K562 (cell line): ENCODE results near the gene TET2. TPM values are rescaled to one million over a fixed set of nuclear protein-coding genes. Genes with fewer than 3 reads are reported as not detected.

Experiments used
- ATAC-seq: fragments of 200-7000 bp; cut with Tn5 transposase; 3 replicates; pipeline ENCODE4 v1.9.1; 2020; ENCODE audit warnings: moderate library complexity
- BruUV-seq: library from RNA; stranded (reverse); fragments of 400-500 nt; replicated peaks from 2 replicates; lab custom pipeline; 2021; lab: Mats Ljungman, UMichigan
- CTCF ChIA-PET: fragments of 300-600 bp; formaldehyde crosslinking; extraction: SDS; loops from one replicate; lab custom pipeline; 2021; ENCODE audit warnings: low intra/inter-chr PET ratio; lab: Yijun Ruan, JAX
- POLR2A ChIA-PET: fragments of 300-600, 350-650 bp; sonication (Branson Sonifier 250); formaldehyde crosslinking; extraction: SDS; loops from one replicate; lab custom pipeline; 2021; ENCODE audit warnings: antibody characterized with exemption, inconsistent platforms; lab: Yijun Ruan, JAX
- DNase-seq, 4 experiments: peaks; one replicate each; pipeline versions ENCODE4 v3.0.0 to v3.0.0-alpha.2; 2011 to 2018; ENCODE audit warnings: low spot score in 3 of 4, mixed read lengths in 3 of 4; ENCODE audit errors: extremely low read depth in 1 of 4
- FAIRE-seq: peaks from 2 replicates; lab custom pipeline; 2011; peaks lifted over from hg19 to GRCh38; lab: Jason Lieb, UNC
- H2AFZ ChIP-seq: 2 replicates; pipeline ENCODE4 v1.6.0; 2011; ENCODE audit warnings: low read depth, low read length, control low read depth, inconsistent platforms
- H3K27ac ChIP-seq: fragments of 200-600 bp; 3 replicates; pipeline ENCODE4 v1.8.0; 2011; ENCODE audit warnings: low read depth, mild to moderate bottlenecking, control low read depth, inconsistent platforms, low read length, moderate library complexity, mixed read lengths; ENCODE audit errors: extremely low read depth
- H3K27me3 ChIP-seq, 2 experiments: fragments of 300-600 bp in 1 of 2; 2 replicates in 1 of 2; 3 replicates in 1 of 2; pipeline versions ENCODE4 v1.6.0 to v1.8.0; 2011; ENCODE audit warnings: inconsistent platforms in 2 of 2, low read length in 2 of 2, mild to moderate bottlenecking in 1 of 2, mixed read lengths in 1 of 2, moderate library complexity in 1 of 2; ENCODE audit not compliant: control insufficient read depth in 2 of 2, insufficient read depth in 2 of 2
- H3K36me3 ChIP-seq: fragments of 300-600 bp; 3 replicates; pipeline ENCODE4 v1.8.0; 2011; ENCODE audit warnings: mild to moderate bottlenecking, low read length, inconsistent platforms; ENCODE audit not compliant: control insufficient read depth, insufficient read depth
- H3K4me1 ChIP-seq, 2 experiments: fragments of 200-600 bp in 1 of 2; replicated peaks in 1 of 2; 2 replicates in 1 of 2; 3 replicates in 1 of 2; pipeline versions ENCODE4 v1.5.1 to v1.8.0; 2011; ENCODE audit warnings: inconsistent platforms in 2 of 2, low read length in 2 of 2, mild to moderate bottlenecking in 1 of 2, mixed read lengths in 1 of 2, moderate library complexity in 1 of 2; ENCODE audit not compliant: control insufficient read depth in 2 of 2, insufficient read depth in 2 of 2
- H3K4me2 ChIP-seq: 2 replicates; pipeline ENCODE4 v1.6.1; 2011; ENCODE audit warnings: low read length, control low read depth, inconsistent platforms, mixed read lengths; ENCODE audit not compliant: insufficient read depth
- H3K4me3 ChIP-seq: fragments of 200-600 bp; sonication (generic), shearing (Covaris generic); 2 replicates; pipeline ENCODE4 v1.5.1; 2016; ENCODE audit warnings: control low read depth, inconsistent platforms
- H3K79me2 ChIP-seq: fragments of 200-600 bp; 3 replicates; pipeline ENCODE4 v1.8.0; 2011; ENCODE audit warnings: low read length, inconsistent platforms; ENCODE audit not compliant: control insufficient read depth, insufficient read depth
- H3K9ac ChIP-seq, 2 experiments: 2 replicates each; pipeline versions ENCODE4 v1.6.0 to v1.6.1; 2011; ENCODE audit warnings: low read depth in 2 of 2, low read length in 2 of 2, control low read depth in 1 of 2, inconsistent platforms in 1 of 2, mild to moderate bottlenecking in 1 of 2, mixed read lengths in 1 of 2; ENCODE audit not compliant: insufficient read depth in 1 of 2
- H3K9me1 ChIP-seq: one replicate; pipeline ENCODE4 v1.6.0; 2011; ENCODE audit warnings: inconsistent platforms, mild to moderate bottlenecking, low read length, moderate library complexity; ENCODE audit not compliant: control insufficient read depth, insufficient read depth
- H3K9me3 ChIP-seq: replicated peaks from 2 replicates; pipeline ENCODE4 v1.5.1; 2011; ENCODE audit warnings: low read depth, low read length, inconsistent platforms; ENCODE audit not compliant: control insufficient read depth, insufficient read depth
- H4K20me1 ChIP-seq: replicated peaks from 2 replicates; pipeline ENCODE4 v1.6.1; 2011; ENCODE audit warnings: low read length, inconsistent platforms, mixed read lengths; ENCODE audit not compliant: control insufficient read depth, insufficient read depth
- PRPF4 ChIP-seq: fragments of 200-400 bp; formaldehyde crosslinking; IDR thresholded peaks from one replicate; pipeline ENCODE4 v1.6.1; 2017; ENCODE audit warnings: low read length, low read depth, mild to moderate bottlenecking; ENCODE audit not compliant: insufficient read depth, poor library complexity, severe bottlenecking
- RFX7 ChIP-seq: fragments of 250-450 bp; sonication (Bioruptor Pico); IDR thresholded peaks from 2 replicates; pipeline ENCODE4 v1.5.1; 2021; ENCODE audit warnings: mild to moderate bottlenecking
- TCFL5 ChIP-seq: fragments of 250-450 bp; sonication (Bioruptor Pico); conservative IDR thresholded peaks from 2 replicates; pipeline ENCODE4 v1.6.1; 2021; ENCODE audit warnings: mild to moderate bottlenecking, moderate library complexity, matching md5 sums
- ZKSCAN3 ChIP-seq: fragments of 250-450 bp; sonication (Bioruptor Pico); IDR thresholded peaks from 2 replicates; pipeline ENCODE4 v1.4.0; 2020
- ZNF311 ChIP-seq: fragments of 250-450 bp; sonication (Bioruptor Pico); IDR thresholded peaks from 2 replicates; pipeline ENCODE4 v1.4.0; 2020; ENCODE audit warnings: mild to moderate bottlenecking, moderate library complexity
- WGBS: fragments of 100-300 bp; shearing (Covaris generic); methylation state at CpG from one replicate; pipeline ENCODE4 v1.1.6; 2016; ENCODE audit warnings: low coverage, mixed read lengths; ENCODE audit not compliant: insufficient coverage; ENCODE audit errors: missing lambda C conversion rate; 5-methylcytosine and 5-hydroxymethylcytosine counted together
- in situ Hi-C: fragments of 300-500 bp; cut with MboI; formaldehyde crosslinking; loops from 4 replicates; pipeline ENCODE4 v1.15.0; 2018; ENCODE audit warnings: inconsistent platforms, mixed read lengths
- intact Hi-C: fragments of 100-400 bp; cut with micrococcal nuclease; formaldehyde crosslinking; loops from 2 replicates; pipeline ENCODE4 v1.14.2; 2022
- polyA plus RNA-seq, 8 experiments: library from polyadenylated mRNA; depleted of rRNA in 4 of 8; stranded (reverse) in 5 of 8; unstranded in 3 of 8; fragments of >200 nt; fragmentation: Nextera tagmentation in 2 of 8; fragmentation: Illumina TruSeq in 1 of 8; extraction: Ambion mirVana in 2 of 8; extraction: Trizol in 1 of 8; gene quantifications; 2 replicates each; pipeline versions ENCODE4 v1.2.1 to v1.2.3, GENCODE V29; 2011 to 2014; ENCODE audit warnings: inconsistent platforms in 1 of 8, missing spikeins in 1 of 8
- total RNA-seq, 7 experiments: library from RNA; depleted of rRNA in 6 of 7; stranded (reverse); fragments of >200 nt in 6 of 7; fragmentation: Illumina TruSeq in 2 of 7; extraction: Trizol in 2 of 7; gene quantifications; 2 replicates each; pipeline versions ENCODE4 v1.2.1 to v1.2.3, GENCODE V29; 2011 to 2021; ENCODE audit warnings: low replicate concordance in 1 of 7
- TF ChIP-seq, protein P1 (sequence below): fragments of 250-450 bp; sonication (Bioruptor Pico); IDR thresholded peaks from 2 replicates; pipeline ENCODE4 v1.8.0; 2021; ENCODE audit warnings: mild to moderate bottlenecking, moderate library complexity
- TF ChIP-seq, protein P2 (sequence below): IDR thresholded peaks from 2 replicates; pipeline ENCODE4 v1.6.1; 2012; ENCODE audit warnings: low read depth, low read length, improper control_type of control experiment, borderline replicate concordance

TET2 gene
- total and polyA plus RNA-seq, 9 of the 15 experiments (the other 6 are each of a cell fraction or from before 2014, with no cell fraction given): 0.80 to 11.1 (median 4.9) TPM

DNA sequence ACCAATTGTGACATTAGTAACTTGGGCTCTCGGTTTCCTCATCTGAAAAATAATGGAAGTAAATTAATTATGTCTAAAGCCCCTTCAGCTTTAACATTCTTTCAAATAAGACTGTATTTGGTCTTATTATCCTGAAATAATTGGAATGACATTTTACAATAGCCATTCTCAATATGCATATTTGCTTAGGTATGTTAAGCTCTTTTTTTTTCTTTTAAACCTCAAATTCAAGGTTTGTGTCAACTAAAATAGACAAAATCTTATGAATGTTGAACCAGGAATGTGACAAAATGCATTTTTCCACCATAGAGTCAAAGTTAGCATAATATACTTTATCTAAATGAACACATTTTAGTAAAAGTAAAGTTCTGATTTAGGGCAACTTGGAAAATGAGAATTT lies 34.4 kb upstream of the TET2 start:
- H3K27me3 ChIP-seq: no peaks in the 10 kb centered on the region
- POLR2A ChIA-PET: no interaction called here
- no peaks in the 10 kb centered on the region for H4K20me1 ChIP-seq
- BruUV-seq: no TSS peak
- H3K27ac ChIP-seq: no peak overlapping the region
- TF ChIP-seq ZKSCAN3 (CRISPR knock-in tag) (no peak), PRPF4 (no peak), RFX7 (no peak), ZNF311 (no peak), TCFL5 (CRISPR knock-in tag) (no peak)
- TF ChIP-seq, protein P1, sequence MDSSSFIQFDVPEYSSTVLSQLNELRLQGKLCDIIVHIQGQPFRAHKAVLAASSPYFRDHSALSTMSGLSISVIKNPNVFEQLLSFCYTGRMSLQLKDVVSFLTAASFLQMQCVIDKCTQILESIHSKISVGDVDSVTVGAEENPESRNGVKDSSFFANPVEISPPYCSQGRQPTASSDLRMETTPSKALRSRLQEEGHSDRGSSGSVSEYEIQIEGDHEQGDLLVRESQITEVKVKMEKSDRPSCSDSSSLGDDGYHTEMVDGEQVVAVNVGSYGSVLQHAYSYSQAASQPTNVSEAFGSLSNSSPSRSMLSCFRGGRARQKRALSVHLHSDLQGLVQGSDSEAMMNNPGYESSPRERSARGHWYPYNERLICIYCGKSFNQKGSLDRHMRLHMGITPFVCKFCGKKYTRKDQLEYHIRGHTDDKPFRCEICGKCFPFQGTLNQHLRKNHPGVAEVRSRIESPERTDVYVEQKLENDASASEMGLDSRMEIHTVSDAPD (CRISPR knock-in tag): no peak
- TF ChIP-seq, protein P2, sequence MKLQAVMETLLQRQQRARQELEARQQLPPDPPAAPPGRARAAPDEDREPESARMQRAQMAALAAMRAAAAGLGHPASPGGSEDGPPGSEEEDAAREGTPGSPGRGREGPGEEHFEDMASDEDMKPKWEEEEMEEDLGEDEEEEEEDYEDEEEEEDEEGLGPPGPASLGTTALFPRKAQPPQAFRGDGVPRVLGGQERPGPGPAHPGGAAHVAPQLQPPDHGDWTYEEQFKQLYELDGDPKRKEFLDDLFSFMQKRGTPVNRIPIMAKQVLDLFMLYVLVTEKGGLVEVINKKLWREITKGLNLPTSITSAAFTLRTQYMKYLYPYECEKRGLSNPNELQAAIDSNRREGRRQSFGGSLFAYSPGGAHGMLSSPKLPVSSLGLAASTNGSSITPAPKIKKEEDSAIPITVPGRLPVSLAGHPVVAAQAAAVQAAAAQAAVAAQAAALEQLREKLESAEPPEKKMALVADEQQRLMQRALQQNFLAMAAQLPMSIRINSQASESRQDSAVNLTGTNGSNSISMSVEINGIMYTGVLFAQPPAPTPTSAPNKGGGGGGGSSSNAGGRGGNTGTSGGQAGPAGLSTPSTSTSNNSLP: no peak
- TF ChIP-seq, all 486 proteins: peak for 0
- H2AFZ ChIP-seq: no peak overlapping the region
- no peaks in the 10 kb centered on the region for H3K9me3 ChIP-seq
- FAIRE-seq (no peak), DNase-seq (no peak), ATAC-seq (no peak)
- no peak overlapping the region for H3K9ac ChIP-seq
- H3K4me1 ChIP-seq: no peaks in the 10 kb centered on the region; a peak in 1 of 5 replicates
- no peaks in the 10 kb centered on the region for H3K36me3 ChIP-seq
- CTCF ChIA-PET: no interaction called here
- H3K4me2 ChIP-seq: no peak overlapping the region
- no peak overlapping the region for H3K4me3 ChIP-seq
- no peaks in the 10 kb centered on the region for H3K9me1 ChIP-seq
- intact Hi-C loops (no loop called here), in situ Hi-C loops (no loop called here)
- 0% methylated on average over 1 of the region's 1 CpG for WGBS
- no peaks in the 10 kb centered on the region for H3K79me2 ChIP-seq
